GM06990 (cell line): Measurements from ENCODE around the gene DEXI.

Source experiments
- DNase-seq: peaks from one replicate; pipeline ENCODE4 v3.0.0-alpha.2; 2011; ENCODE audit not compliant: insufficient read length; ENCODE audit errors: extremely low read depth
- H3K27me3 ChIP-seq: replicated peaks from 2 replicates; pipeline ENCODE4 v1.6.0; 2011; ENCODE audit warnings: low read length; ENCODE audit not compliant: control insufficient read depth, insufficient read depth
- H3K36me3 ChIP-seq: 2 replicates; pipeline ENCODE4 v1.5.1; 2011; ENCODE audit warnings: low read length; ENCODE audit not compliant: control insufficient read depth, insufficient read depth
- H3K4me3 ChIP-seq: replicated peaks from 2 replicates; pipeline ENCODE4 v1.5.1; 2011; ENCODE audit warnings: low read depth, mild to moderate bottlenecking, control low read depth, low read length
- CTCF ChIP-seq: IDR thresholded peaks from 2 replicates; pipeline ENCODE4 v1.5.1; 2011; ENCODE audit warnings: low read length, control low read depth, mild to moderate bottlenecking, inconsistent platforms; ENCODE audit not compliant: insufficient read depth, poor library complexity, severe bottlenecking

Gene DEXI

GRCh38 chr16:10987361-10988163 is 45.3 kb upstream of the DEXI start:
- Histone ChIP-seq H3K36me3 (peaks cover 6% of the 10 kb centered on the region), H3K4me3 (no peak overlapping the region), H3K27me3 (no peaks in the 10 kb centered on the region)
- TF ChIP-seq CTCF = no peak
- DNase-seq = no peak

GRCh38 chr16:10984509-10984908 is 42.2 kb upstream of the DEXI start:
- no peak overlapping the region for H3K4me3 ChIP-seq
- H3K27me3 ChIP-seq = no peaks in the 10 kb centered on the region
- H3K36me3 ChIP-seq = peaks cover 6% of the 10 kb centered on the region
- DNase-seq = no peak
- no peak for TF ChIP-seq CTCF

GRCh38 chr16:10983159-10983558 is 40.9 kb upstream of the DEXI start:
- DNase-seq = no peak
- Histone ChIP-seq H3K27me3 (no peaks in the 10 kb centered on the region), H3K4me3 (0 out of 2 replicates have a peak overlapping the region, but pooled peaks have one; percentile 23), H3K36me3 (peaks cover 9% of the 10 kb centered on the region)
- peak; percentile 62 for TF ChIP-seq CTCF

- TF ChIP-seq CTCF = no peak
- peak; percentile 64 for DNase-seq
- peak overlapping the region; percentile 23 for H3K4me3 ChIP-seq
- no peaks in the 10 kb centered on the region for H3K27me3 ChIP-seq
- peaks cover 13% of the 10 kb centered on the region for H3K36me3 ChIP-seq
Measured at GRCh38 chr16:10982465-10983150, 40.3 kb upstream of the DEXI start.

GRCh38 chr16:10981697-10982216 is 39.5 kb upstream of the DEXI start:
- peak; percentile 82 for TF ChIP-seq CTCF
- Histone ChIP-seq H3K4me3 (peak overlapping the region; percentile 22; the same call in 1 of the 2 replicates), H3K27me3 (no peaks in the 10 kb centered on the region), H3K36me3 (peaks cover 15% of the 10 kb centered on the region)
- peak; percentile 52 for DNase-seq
